ENCODE results near the gene PRPF40A.
"Not testable (repeated sequence)": the region's sequence is repeated elsewhere in the genome, so short reads cannot be mapped to it uniquely, and the experiment has no call there.

The PRPF40A gene

DNA sequence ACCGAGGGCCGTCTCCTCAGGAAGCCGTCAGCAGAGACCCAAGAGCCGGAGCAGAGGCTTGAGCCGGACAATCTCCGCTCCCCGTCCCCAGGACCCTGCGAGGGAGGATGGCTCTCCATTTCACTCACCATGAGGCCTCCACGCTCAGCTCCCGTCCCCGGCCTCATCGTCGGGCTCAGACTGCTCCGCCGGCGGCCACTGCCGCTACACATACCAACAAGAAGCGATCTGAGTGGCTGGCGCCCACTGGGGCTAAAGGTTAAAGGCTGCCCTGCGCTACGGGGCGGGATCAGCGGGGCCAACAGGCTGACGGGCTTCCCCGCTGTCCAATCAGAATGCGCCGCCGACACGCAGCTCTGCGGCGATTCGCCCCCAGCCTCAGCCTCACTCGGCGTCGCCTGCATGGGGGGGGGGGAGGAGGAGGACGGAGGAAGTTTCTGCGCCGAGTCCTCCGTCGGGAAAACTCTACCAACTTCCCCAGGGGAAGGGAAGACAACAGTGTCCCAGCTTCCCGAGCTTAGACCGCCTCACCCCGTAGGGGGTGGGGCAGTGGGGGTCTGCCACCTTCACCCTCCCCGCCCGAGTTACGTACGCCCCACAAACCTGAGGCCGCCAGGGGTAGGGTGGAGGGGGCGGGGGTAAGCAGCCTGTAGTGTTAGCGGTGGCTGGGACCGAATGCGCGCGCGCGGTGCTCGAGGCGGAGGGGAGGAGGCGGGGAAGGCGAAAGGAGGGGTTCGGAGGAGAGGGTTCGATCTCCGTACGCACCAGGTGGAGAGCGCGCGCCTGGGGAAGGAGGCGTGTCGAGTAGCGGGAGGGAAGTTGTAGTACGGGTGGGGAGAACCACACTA is at the start of gene PRPF40A:
Gene PRPF40A (minus strand): TSS at position 234 of the 848 bp plus-strand sequence. CDS start 22 bp downstream, at position 212.
- DNase-seq: peak; percentile 99

DNA sequence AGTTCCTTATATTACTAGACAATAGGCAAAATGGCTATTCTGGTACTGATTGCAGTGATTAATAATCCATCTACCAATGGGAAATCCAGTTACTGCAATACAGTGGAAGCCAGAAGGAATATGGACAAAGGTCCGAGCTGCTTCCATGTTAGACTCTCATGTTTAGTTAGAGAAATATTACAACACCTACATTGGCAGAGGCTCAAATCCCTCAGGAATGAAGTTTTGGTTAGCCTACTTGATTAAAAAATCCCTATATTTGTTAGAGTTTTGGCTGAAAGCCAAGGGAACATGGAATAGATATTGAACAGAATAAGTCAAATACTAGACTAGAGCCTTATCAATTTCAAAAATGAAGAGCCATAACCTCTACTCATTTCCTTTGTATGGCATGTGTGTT is 49.7 kb upstream of the PRPF40A start:
- no peak for DNase-seq

DNA sequence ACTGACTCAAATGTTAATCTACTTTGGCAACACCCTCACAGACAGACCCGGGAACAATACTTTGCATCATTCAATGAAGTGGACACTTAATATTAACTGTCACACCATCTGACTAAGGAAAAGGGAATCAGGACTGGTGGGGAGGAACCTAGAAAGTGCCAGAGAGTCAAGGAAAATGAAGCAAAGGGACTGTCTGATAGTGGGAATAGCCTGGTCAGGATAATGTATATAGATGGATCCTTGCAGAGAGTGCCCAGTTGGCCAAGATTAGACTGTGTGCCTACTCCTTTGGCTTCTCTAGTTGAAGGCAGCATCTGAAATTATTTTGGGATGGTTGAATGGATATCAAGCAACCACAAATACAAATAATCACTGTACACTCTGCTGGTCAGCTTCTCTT is 46.4 kb upstream of the PRPF40A start:
- no peak for DNase-seq

DNA sequence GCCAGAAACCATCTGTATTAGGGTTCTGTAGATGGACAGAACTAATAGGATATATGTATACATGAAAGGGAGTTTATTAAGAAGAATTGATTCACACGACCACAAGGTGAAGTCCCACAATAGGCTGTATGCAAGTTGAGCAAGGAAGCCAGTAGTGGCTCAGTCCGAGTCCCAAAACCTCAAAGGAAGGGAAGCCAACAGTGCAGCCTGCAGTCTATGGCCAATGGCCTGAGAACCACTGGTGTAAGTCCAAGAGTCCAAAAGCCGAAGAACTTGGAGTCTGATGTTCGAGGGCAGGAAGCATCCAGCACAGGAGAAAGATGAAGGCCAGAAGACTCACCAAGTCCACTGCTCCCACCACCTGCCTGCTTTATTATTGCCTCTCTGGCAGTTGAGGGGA is 45.9 kb upstream of the PRPF40A start:
- DNase-seq: not testable (repeated sequence)

DNA sequence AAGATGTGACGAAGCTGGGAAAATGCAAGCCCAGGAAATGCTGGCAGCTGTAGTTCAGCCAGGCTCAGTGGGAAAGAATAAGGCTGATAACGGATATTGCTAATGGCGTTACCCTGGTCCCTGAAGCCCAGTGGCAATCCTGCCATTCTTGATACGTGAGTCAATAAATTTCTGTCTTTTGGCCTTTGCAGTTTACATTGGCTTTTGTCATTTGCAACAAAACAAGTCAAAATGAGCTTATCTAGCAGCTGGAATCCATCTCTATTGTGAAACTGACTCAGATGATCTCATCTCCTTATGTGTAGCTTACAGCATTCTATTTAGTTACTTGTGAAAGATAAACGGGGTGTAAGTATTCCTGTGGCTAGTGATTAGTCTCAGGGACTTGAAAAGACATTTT is 44.9 kb upstream of the PRPF40A start:
- DNase-seq: no peak

DNA sequence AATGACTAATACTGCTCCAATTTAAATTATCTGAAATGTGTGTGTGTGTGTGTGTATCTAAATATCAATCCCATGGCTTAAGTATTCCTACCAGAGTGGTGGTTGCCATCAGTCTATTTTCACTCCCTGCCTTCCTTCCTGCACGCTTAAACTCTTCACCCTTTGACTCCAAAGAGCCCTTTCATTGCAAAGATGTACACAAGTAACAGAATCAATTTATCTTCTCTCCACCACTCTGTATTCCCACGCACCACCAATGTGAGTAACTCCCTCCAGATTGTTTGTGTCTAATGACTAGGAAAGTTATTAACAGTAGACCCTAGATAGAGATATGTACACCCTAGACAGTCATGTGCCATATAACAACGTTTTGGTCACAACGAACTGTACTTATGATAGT is 44.0 kb upstream of the PRPF40A start:
- DNase-seq: no peak

DNA sequence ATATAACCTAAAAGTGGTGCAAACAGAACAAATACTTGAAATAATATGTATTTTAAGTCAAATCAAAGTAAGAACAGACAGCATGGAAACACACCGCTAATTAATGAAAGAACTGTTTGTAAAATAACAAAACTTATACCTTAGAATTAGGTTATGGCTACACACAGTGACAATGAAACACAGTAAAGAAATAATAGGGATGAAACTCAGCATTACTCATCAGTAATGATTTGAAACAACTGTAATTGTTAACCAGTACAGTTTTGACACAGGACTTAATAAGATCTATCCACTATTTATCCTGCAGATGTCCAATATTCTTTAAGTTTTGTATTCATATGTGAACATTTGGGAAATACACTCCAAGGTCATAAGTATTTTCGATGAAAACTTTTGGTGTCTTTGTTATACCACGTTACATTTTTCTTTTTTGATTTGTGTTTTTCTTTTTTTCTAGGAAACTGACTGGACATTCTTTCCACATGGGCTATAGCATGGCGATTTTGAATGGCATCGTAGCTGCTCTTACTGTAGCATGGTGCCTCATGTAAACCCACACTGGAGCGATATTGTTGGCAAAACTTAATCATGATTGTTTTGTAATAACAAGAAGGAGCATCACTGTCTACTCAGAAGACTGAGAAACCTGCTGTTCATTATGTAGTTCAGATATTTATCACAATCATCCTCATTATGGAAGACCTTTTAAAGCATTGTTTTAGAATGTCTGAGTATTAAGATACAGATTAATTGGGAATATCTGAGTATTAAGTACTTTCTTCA is 42.2 kb upstream of the PRPF40A start:
- peak; percentile 16 for DNase-seq

DNA sequence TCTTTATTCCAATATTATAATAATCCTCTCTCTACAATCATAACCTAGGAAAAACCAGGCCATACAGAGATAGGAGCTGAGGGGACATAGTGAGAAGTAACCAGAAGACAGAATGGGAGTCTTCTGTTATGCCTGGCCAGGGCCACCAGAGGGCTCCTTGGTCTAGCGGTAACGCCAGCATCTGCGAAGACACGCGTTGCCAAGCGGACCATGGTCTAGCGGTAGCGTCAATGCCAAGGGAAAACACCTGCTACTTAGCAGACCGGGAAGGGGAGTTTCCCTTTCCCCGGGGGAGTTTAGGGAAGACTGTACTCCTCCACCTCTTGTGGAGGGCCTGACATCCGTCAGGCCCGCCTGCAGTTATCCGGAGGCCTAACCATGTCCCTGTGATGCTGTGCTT is 37.8 kb upstream of the PRPF40A start:
- peak; percentile 8 for DNase-seq

DNA sequence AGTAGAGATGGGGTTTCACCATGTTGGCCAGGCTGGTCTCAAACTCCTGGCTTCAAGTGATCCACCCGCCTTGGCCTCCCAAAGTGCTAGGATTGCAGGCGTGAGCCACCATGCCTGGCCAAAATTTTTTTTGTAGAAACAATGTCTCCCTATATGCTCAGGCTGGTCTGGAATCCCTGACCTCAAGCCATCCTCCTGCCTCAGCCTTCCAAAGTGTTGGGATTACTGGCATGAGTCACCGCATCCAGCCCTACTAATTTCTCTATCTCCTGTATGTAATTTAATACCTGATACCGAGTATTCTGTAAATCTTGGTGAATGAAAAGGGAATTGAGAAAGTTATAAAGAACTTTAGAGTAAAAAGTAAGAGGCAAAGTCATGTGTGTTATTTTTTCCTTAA is 30.5 kb upstream of the PRPF40A start:
- not testable (repeated sequence) for DNase-seq

DNA sequence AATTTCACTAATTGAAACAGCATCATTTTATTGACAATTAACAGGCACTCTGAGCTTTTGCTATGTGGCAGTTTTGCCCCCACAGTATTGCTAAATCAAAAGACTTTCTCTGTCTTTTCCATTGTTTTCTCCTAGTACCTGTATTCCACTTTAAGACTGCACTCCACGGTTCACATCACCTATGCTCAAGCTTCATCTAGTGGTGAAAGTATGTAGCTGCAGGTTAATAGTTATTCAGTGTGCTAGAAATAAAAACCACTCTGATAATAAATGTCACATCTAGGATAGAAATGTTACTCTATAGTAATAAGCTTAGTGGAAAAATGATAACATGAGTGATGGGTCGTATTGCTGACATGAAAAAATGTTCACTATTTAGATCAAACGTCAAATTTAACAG is 25.7 kb upstream of the PRPF40A start:
- no peak for DNase-seq

DNA sequence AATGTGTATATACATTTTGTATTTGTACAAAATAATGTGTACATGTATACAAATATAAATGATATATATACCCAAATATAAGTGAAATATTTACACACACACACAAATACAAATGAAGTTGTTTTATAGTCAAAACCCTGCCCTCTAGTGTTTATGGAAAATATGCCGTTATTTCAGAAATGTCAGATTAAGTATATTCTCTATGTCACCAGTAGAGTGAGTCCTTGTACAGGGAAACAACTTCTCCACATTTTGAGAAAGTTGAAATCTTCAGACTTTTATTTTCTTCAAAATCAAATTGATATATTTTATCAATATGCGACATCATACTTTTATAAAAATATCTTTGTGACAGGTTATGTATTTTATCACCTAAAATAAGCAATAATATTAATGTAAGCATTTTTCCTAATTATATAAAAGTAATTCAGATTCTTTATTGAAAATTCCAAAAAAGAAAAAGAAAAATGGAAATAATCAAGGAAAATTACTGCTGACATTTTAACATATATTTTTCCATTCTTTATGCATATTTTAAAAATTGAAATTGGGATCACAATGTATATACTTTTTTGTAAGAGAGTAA is 23.6 kb upstream of the PRPF40A start:
- DNase-seq: peak; percentile 61

DNA sequence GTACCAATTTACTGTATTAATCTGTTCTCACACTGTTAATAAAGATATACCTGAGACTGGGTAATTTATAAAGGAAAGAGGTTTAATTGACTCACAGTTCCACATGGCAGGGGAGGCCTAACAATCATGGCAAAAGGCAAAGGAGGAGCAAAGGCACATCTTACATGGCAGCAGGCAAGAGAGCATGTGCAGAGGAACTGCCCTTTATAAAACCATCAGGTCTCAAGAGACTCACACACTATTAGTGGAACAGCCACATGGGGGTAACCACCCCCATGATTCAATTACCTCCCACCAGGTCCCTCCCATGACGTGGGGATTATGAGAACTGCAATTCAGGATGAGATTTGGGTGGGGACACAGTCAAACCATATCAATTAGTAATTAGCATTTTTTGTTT is 22.4 kb upstream of the PRPF40A start:
- DNase-seq: not testable (repeated sequence)

DNA sequence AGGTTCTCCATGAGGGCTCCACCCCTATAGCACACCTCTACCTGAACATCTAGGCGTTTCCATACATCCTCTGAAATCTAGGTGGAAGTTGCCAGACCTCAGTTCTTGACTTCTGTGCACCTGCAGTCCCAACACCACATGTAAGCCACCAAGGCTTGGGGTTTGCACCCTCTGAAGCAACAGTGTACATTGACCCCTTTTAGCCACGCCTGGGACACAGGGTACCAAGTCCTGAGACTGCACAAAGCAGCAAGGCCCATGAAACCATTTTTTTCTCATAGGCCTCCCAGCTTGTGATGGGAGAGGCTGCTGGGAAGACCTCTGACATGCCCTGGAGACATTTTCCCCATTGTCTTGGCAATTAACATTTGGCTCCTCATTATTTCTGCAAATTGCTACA is 21.2 kb upstream of the PRPF40A start:
- DNase-seq: no peak

DNA sequence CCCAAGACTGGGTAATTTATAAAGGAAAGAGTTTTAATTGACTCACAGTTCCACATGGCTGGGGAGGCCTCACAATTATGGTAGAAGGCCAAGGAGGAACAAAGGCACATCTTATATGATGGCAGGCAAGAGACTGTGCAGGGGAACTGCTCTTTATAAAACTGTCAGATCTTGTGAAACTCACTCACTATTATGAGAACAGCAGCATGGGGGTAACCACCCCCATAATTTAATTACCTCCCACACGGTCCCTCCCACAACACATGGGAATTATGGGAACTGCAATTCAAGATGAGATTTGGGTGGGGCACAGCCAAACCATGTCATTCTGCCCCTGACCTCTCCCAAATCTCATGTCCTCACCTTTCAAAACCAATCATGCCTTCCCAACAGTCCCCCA is 20.2 kb upstream of the PRPF40A start:
- DNase-seq: not testable (repeated sequence)

DNA sequence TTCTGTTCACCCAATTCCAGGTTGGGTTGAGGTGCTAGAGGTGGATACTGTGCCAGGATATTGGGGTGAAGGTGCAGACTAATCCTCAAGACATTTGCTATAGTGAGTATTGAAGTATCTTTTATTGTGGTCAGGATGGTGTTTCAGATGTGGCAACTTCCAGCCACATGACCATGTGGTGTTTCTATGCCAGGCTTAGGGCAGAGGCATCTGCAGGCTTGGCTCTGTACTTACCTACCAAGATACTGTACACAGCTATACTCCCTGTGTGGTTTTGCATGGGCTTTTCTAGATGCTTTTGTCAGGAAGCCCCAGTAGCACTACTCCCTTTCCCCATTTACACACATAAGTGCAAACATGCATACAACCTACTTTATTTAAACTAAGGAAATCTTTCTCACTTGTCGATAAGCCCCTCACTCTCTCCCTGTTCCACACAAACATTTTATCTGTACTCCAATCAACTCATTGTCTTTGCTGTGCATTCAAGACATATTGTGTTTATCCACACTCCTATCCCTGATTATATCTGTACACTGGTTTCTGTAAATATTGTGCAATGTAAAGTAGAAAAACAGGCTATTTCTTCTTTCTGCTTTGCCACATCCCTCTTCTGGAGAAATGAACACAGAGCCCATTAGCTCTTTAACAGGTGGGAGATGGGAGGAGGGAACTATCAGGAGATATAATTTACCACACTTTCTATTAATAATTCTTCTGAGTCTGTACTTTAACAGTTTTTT is 13.5 kb upstream of the PRPF40A start:
- DNase-seq: peak; percentile 52

DNA sequence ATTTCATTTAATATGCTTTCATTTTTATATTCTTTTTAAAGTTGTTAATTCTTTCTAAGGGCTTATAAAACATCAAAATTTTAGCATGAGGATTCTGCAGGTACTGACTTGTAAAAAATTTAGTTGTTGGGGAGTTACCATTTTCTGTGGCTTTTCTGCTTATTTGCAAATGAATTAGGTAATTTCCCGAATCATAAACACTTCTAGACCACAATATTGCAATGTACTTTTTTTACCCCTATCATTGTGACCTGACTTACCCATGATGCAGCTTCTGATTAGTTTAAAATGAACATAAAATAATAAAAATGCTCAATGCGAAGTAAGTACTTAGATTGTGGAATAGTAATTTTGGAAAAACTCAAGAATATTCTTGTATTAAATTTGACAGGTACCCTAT is 12.6 kb upstream of the PRPF40A start:
- DNase-seq: no peak

DNA sequence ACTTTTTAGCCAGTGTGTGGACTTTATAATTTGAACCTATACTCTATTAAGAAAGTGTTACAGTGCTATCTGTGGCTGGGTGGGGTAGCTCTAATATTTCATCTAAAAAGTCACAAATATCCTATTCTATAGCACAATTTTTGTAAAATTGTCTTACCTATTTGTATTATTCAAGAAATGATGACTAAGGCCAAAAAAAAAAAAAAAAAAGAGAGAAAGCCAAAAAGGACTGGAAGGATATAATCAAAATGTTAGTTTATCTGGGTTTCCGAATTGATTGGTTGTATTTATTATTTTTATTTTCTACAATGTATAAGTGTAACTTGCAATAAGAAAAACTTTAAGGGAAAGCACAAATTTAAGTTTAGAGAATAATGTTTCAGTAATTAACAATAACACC is 6.7 kb upstream of the PRPF40A start:
- no peak for DNase-seq

DNA sequence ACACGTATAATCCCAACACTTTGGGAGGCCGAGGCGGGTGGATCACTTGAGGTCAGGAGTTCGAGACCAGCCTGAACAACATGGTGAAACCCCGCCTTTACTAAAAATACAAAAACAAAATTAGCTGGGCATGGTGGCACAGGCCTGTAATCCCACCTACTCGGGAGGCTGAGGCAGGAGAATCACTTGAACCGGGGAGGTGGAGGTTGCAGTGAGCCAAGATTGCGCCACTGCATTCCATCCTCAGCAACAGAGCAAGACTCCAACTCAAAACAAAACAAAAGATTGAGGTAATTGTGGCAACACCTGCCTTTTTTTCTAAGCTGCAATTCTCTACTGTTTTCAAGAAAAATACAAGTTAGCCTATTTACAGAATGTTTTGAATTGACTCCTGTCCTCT is 5.4 kb upstream of the PRPF40A start:
- peak; percentile 19 for DNase-seq

DNA sequence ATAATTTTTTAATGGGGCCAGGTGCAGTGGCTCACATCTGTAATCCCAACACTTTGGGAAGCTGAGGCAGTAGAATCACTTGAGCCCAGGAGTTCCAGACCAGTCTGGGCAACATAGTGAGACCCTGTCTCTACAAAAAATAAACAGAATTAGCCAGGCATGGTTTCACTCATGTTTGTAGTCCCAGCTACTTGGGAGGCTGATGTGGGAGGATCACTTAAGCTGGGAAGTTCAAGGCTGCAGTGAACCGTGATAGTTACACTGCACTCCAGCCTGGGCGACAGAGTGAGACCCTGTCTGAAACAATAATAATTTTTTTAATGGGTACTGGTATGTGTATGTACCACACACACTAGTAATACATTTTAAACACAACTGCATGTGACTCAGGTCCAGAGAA is 3.5 kb upstream of the PRPF40A start:
- no peak for DNase-seq

DNA sequence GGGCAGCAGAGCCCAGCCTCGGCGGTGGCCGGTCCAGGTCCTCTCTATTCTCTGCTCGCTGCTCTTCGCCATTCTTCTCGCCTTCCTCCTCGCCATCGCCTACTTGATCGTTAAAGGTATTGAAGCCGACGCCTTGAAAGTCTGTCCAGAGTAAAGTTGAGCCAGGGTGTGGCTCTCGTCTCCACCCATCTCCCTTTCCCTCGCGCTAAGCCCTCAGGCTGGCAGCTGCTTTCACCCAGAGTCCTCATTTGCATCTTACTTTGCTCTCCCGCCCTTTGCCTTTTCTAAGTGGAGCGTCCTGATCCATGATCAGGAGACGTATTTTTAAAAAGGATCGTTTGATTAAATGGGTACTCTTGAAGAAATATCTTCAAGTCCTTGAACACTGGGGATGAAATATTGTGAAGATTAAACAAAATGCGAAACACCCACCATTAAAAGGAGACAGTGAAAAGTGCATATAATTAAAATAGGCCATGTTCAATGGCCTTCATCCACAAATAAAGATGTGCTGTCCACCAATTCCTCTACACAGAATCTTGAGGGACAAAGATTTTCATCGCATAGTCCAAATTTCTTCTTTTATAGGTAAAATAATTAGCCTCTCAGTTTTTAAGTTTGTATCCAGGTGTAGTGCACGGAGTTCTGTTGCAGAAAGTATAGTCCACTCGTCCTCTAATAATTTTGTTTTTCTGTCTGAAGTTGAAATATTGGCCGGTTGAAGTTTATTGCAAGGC is 1.8 kb upstream of the PRPF40A start:
- DNase-seq: peak; percentile 73

DNA sequence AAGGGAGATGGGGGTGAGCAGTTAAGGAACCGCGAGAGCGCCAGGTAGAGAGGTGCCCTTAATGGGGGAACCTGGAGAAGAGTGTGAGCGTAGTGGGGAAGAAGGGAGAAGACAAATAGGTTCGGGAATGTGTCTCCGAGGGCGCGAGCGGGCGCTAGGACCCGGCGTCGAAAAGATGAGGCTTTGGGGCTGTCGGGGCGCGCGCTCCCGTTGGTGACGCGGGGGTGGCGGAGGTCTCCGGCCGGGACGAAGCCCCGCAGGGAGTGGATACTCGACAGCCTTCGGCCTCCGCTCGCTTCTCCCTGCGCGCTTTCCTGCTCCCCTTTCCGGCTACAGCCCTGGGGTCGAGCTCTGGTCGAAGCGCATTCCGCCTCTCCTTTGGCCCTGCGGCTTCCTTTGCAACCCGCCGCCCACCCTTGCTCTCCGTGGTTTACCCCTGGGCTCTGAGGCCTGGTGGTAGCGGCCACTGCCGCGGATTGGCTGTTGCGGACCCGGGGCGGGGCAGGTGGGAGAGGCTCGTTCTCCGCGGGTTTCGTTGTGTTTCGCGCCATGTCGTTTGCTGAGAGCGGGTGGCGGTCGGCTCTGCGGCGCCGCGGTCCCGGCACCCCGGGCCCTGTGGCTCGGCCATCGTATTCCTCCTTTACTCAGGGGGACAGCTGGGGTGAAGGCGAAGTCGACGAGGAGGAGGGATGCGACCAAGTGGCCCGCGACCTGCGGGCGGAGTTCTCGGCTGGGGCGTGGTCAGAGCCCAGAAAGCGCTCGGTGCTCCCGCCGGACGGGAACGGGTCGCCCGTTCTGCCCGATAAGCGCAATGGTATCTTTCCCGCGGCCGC is 1.0 kb upstream of the PRPF40A start, which contains the start of gene ARL6IP6:
Gene ARL6IP6 (plus strand): TSS at position 545 of the 833 bp plus-strand sequence. CDS start 5 bp downstream, at position 550.
- DNase-seq: peak; percentile 95

Data from activated CD4-positive, alpha-beta T cell treated with anti-CD3 and anti-CD28 coated beads, Interleukin-10, Interleukin-2, amounts not matched to agents 100 ng/mL and 50 ng/mL, durations not matched to agents 16 hours and 8 hours (primary cell).